ENCODE measurements around the gene TPPP2.

Gene TPPP2

GRCh38 chr14:21081521-21082142 is 51.6 kb downstream of the TPPP2 start:
- DNase-seq: no peak

All from cortex of kidney (tissue), 1 donor.